WTC11 (cell line): ENCODE data around the gene CLSTN2. TPM values are rescaled to one million over a fixed set of nuclear protein-coding genes. Genes with fewer than 3 reads are reported as not detected.

Experiments
- ATAC-seq: fragments of 200-7000 bp; cut with Tn5 transposase; 2 replicates; pipeline ENCODE4 v1.10.0; 2021; ENCODE audit warnings: mild to moderate bottlenecking, moderate library complexity
- CTCF ChIA-PET: fragments of 300-600 bp; sonication (Branson Sonifier 250); formaldehyde crosslinking; loops from one replicate; lab custom pipeline; 2021; ENCODE audit warnings: antibody characterized with exemption; lab: Charles Lee
- POLR2A ChIA-PET: fragments of 350-600 bp; sonication (Branson Sonifier 250); formaldehyde crosslinking; loops from one replicate; lab custom pipeline; 2021; ENCODE audit warnings: antibody characterized with exemption; lab: Charles Lee
- DNase-seq: peaks from one replicate; pipeline ENCODE4 v3.0.0; 2021; ENCODE audit warnings: low spot score
- H3K27ac Mint-ChIP-seq: 2 replicates; pipeline ENCODE4 v1.8.0; 2021; ENCODE audit warnings: mixed read lengths
- H3K27me3 Mint-ChIP-seq: 2 replicates; pipeline ENCODE4 v1.8.0; 2021; ENCODE audit warnings: low read depth, mild to moderate bottlenecking, moderate library complexity, mixed read lengths
- H3K36me3 Mint-ChIP-seq: 2 replicates; pipeline ENCODE4 v1.8.0; 2021; ENCODE audit warnings: mixed read lengths
- H3K4me1 Mint-ChIP-seq: 2 replicates; pipeline ENCODE4 v1.8.0; 2022; ENCODE audit warnings: mixed read lengths
- H3K4me3 Mint-ChIP-seq: 2 replicates; pipeline ENCODE4 v1.8.0; 2021; ENCODE audit warnings: mild to moderate bottlenecking, moderate library complexity, mixed read lengths
- H3K9me3 Mint-ChIP-seq: 2 replicates; pipeline ENCODE4 v1.8.0; 2021; ENCODE audit warnings: mixed read lengths
- ATF6 ChIP-seq: sonication (generic); formaldehyde crosslinking; IDR thresholded peaks from 2 replicates; pipeline ENCODE4 v1.8.1; 2023; ENCODE audit warnings: mild to moderate bottlenecking, missing genetic modification reagents
- CTCF ChIP-seq: fragments of 200-600 bp; IDR thresholded peaks from 2 replicates; pipeline ENCODE4 v1.8.0; 2022; ENCODE audit warnings: antibody characterized with exemption
- FOXP1 ChIP-seq: sonication (generic); formaldehyde crosslinking; IDR thresholded peaks from 2 replicates; pipeline ENCODE4 v1.8.0; 2022; ENCODE audit warnings: missing genetic modification reagents, mild to moderate bottlenecking, moderate library complexity, borderline replicate concordance
- FOXP4 ChIP-seq: sonication (generic); formaldehyde crosslinking; IDR thresholded peaks from 2 replicates; pipeline ENCODE4 v1.8.0; 2022; ENCODE audit warnings: mild to moderate bottlenecking, missing genetic modification reagents
- GABPB1 ChIP-seq: sonication (generic); formaldehyde crosslinking; IDR thresholded peaks from 2 replicates; pipeline ENCODE4 v1.8.1; 2023; ENCODE audit warnings: mild to moderate bottlenecking, missing genetic modification reagents
- JUN ChIP-seq: sonication (generic); formaldehyde crosslinking; IDR thresholded peaks from 2 replicates; pipeline ENCODE4 v1.8.0; 2023; ENCODE audit warnings: mild to moderate bottlenecking, missing genetic modification reagents
- NFATC4 ChIP-seq: fragments of 250-450 bp; sonication (Bioruptor Pico); IDR thresholded peaks from 2 replicates; pipeline ENCODE4 v1.9.0; 2021; ENCODE audit warnings: mild to moderate bottlenecking
- RORB ChIP-seq: fragments of 250-450 bp; sonication (Bioruptor Pico); IDR thresholded peaks from 2 replicates; pipeline ENCODE4 v1.9.0; 2021; ENCODE audit warnings: mild to moderate bottlenecking
- USF1 ChIP-seq: sonication (generic); formaldehyde crosslinking; IDR thresholded peaks from 2 replicates; pipeline ENCODE4 v1.8.0; 2022; ENCODE audit warnings: mild to moderate bottlenecking, missing genetic modification reagents
- USF2 ChIP-seq: sonication (generic); formaldehyde crosslinking; IDR thresholded peaks from 2 replicates; pipeline ENCODE4 v1.8.1; 2023; ENCODE audit warnings: mild to moderate bottlenecking, missing genetic modification reagents, moderate library complexity
- ZNF219 ChIP-seq: sonication (generic); formaldehyde crosslinking; IDR thresholded peaks from 2 replicates; pipeline ENCODE4 v1.8.0; 2023; ENCODE audit warnings: missing genetic modification reagents, mild to moderate bottlenecking, borderline replicate concordance
- ZNF263 ChIP-seq: sonication (generic); formaldehyde crosslinking; IDR thresholded peaks from 2 replicates; pipeline ENCODE4 v1.8.1; 2022; ENCODE audit warnings: low read depth, mild to moderate bottlenecking, moderate library complexity, missing genetic modification reagents
- ZNF423 ChIP-seq: fragments of 250-450 bp; sonication (Bioruptor Pico); IDR thresholded peaks from 2 replicates; pipeline ENCODE4 v2.1.2; 2022; ENCODE audit warnings: mild to moderate bottlenecking, moderate library complexity
- ZNF425 ChIP-seq: fragments of 250-450 bp; sonication (Bioruptor Pico); conservative IDR thresholded peaks from 2 replicates; pipeline ENCODE4 v1.9.0; 2021; ENCODE audit warnings: mild to moderate bottlenecking
- ZSCAN18 ChIP-seq: fragments of 250-450 bp; sonication (Bioruptor Pico); IDR thresholded peaks from 2 replicates; pipeline ENCODE4 v2.1.2; 2022; ENCODE audit warnings: mild to moderate bottlenecking, moderate library complexity
- total RNA-seq: library from RNA; stranded (reverse); gene quantifications from 3 replicates; pipeline ENCODE4 v1.2.3, GENCODE V29; 2021

CLSTN2 gene
- total RNA-seq, 1 experiment from 2014 or later: 0.35 TPM

GRCh38 chr3:140459462-140459861 lies 524.5 kb downstream of the CLSTN2 start:
- Mint-ChIP-seq H3K27me3 (peaks cover 7% of the 10 kb centered on the region), H3K9me3 (no peaks in the 10 kb centered on the region), H3K36me3 (no peaks in the 10 kb centered on the region), H3K4me3 (no peak overlapping the region), H3K4me1 (no peaks in the 10 kb centered on the region), H3K27ac (no peak overlapping the region)
- no peak for TF ChIP-seq ZSCAN18
- no peak for TF ChIP-seq NFATC4 (CRISPR knock-in tag)
- ATAC-seq (no peak), DNase-seq (no peak)
- ChIA-PET POLR2A (no interaction called here), CTCF (no interaction called here)

GRCh38 chr3:140461250-140461649 lies 526.3 kb downstream of the CLSTN2 start:
- no peaks in the 10 kb centered on the region for H3K4me1 Mint-ChIP-seq
- CTCF ChIA-PET: interaction anchor here (0.8 kb wide), 1 partner anchor 526 kb away, joined by 3 read pairs; the partner anchor contains the start of gene CLSTN2
- no peaks in the 10 kb centered on the region for H3K9me3 Mint-ChIP-seq

More at GRCh38 chr3:140461250-140461649, 526.3 kb downstream of the CLSTN2 start:
- peaks cover 7% of the 10 kb centered on the region for H3K27me3 Mint-ChIP-seq
- ATAC-seq (no peak), DNase-seq (no peak)
- no peak overlapping the region for H3K27ac Mint-ChIP-seq
- H3K36me3 Mint-ChIP-seq: no peaks in the 10 kb centered on the region
- TF ChIP-seq RORB (CRISPR knock-in tag) (no peak), JUN (CRISPR knock-in tag) (no peak), ZNF219 (no peak), GABPB1 (CRISPR knock-in tag) (no peak), USF2 (CRISPR knock-in tag) (no peak), ZNF263 (no peak), CTCF (no peak), ZNF425 (CRISPR knock-in tag) (no peak), ZNF423 (CRISPR knock-in tag) (no peak), FOXP1 (CRISPR knock-in tag) (no peak), ATF6 (CRISPR knock-in tag) (no peak), FOXP4 (CRISPR knock-in tag) (no peak), USF1 (CRISPR knock-in tag) (no peak), NFATC4 (CRISPR knock-in tag) (no peak)
- H3K4me3 Mint-ChIP-seq: no peak overlapping the region
- POLR2A ChIA-PET: no interaction called here
